Pancreas (tissue), 10 donors: ENCODE data around the gene ZBED2. TPM values are rescaled to one million over a fixed set of nuclear protein-coding genes. Genes with fewer than 3 reads are reported as not detected.
A peak's percentile ranks its signal among the peaks of the same experiment; 100 is the strongest.
"Not testable (repeated sequence)": the region's sequence is repeated elsewhere in the genome, so short reads cannot be mapped to it uniquely, and the experiment has no call there.

Source experiments
- ATAC-seq, 4 donors: fragments of 200-7000 bp; cut with Tn5 transposase; one replicate each; pipeline versions ENCODE4 v1.8.0 to v1.9.1; 2020; ENCODE audit warnings: mild to moderate bottlenecking in 4 of 4, moderate library complexity in 4 of 4
- DNase-seq, 6 donors: peaks; one replicate each; pipeline ENCODE4 v3.0.0-alpha.2; 2020
- FAIRE-seq: peaks from 2 replicates; lab custom pipeline; 2012; peaks lifted over from hg19 to GRCh38; lab: Jason Lieb, UNC
- H3K27ac ChIP-seq, 4 donors: fragments of 200-600 bp; sonication (generic); 1 replicate in 3 of 4; 2 replicates in 1 of 4; pipeline versions ENCODE4 v1.5.0 to v1.8.0; 2020
- H3K27me3 ChIP-seq, 4 donors: fragments of 200-600 bp; one replicate each; pipeline ENCODE4 v1.8.0; 2021
- H3K36me3 ChIP-seq, 3 donors: fragments of 200-600 bp; sonication (generic) in 1 of 3; one replicate each; pipeline versions ENCODE4 v1.5.0 to v1.8.0; 2020 to 2021
- H3K4me1 ChIP-seq, 3 donors: fragments of 200-600 bp; one replicate each; pipeline ENCODE4 v1.8.0; 2021
- H3K4me3 ChIP-seq, 4 donors: fragments of 200-600 bp; sonication (generic) in 2 of 4; one replicate each; pipeline versions ENCODE4 v1.5.0 to v1.8.0; 2020 to 2021
- H3K9me3 ChIP-seq, 4 donors: fragments of 200-600 bp; one replicate each; pipeline ENCODE4 v1.8.0; 2021
- CTCF ChIP-seq, 4 donors: fragments of 200-600 bp; sonication (generic) in 3 of 4; IDR thresholded peaks; one replicate each; pipeline versions ENCODE4 v1.5.0 to v1.8.0; 2021; ENCODE audit warnings: antibody characterized with exemption in 4 of 4
- WGBS, 2 donors: extraction: QIAGEN DNeasy Blood & Tissue Kit; methylation state at CpG; one replicate each; pipeline ENCODE4 v1.1.7; 2013; 5-methylcytosine and 5-hydroxymethylcytosine counted together
- intact Hi-C, 3 donors: fragments of 100-400 bp; cut with DNase I; formaldehyde crosslinking; loops; one replicate each; pipeline versions ENCODE4 v1.11.1 to v1.14.2; 2022
- polyA plus RNA-seq, 2 donors: library from polyadenylated mRNA; stranded (reverse); fragments of 200-250 nt; gene quantifications; one replicate each; pipeline ENCODE4 v1.2.3, GENCODE V29; 2013
- total RNA-seq, 6 donors: library from RNA; stranded (reverse); fragmentation: NEBNext Ultra II Directional in 4 of 6; extraction: Animal tissue kit (Norgen Biotek cat#: 25700) in 4 of 6; gene quantifications; one replicate each; pipeline versions ENCODE4 v1.2.1 to v1.2.4, GENCODE V29; 2021 to 2023
- donor health status: healthy with polysubstance abuse.
- donor health status: DM: no; HTN: no; CAD: no; lungs with moderate emphysema.
- donor health status: DM: no; HTN: no; CAD: no.
- donor health status: control.
- donor health status: control.
- donor health status: Bipolar disorder and iron deficiency.
- donor health status: DM: yes; HTN: yes; CAD: no.
- donor health status: DM: no; HTN: no; CAD: no.
- donor health status: DM: no; HTN: no; CAD: no.
- donor health status: DM: yes; HTN: yes; CAD: no.

The ZBED2 gene
- total RNA-seq (under 1 TPM in 1 of 6 donors, not detected in 5; 0.22 TPM), polyA plus RNA-seq (under 1 TPM in 1 of 2 donors, not detected in 1; 0.02 TPM)

GRCh38 chr3:111595232-111595631 lies at the start of gene ZBED2:
Gene ZBED2 (minus strand): TSS chr3:111595346. CDS start chr3:111594201, 1,145 bp downstream.
- DNase-seq, result no peak
- H3K4me3 ChIP-seq, result no peak within 1 kb of the TSS
- no peak for TF ChIP-seq CTCF (IDR thresholded peaks at IDR 0.05)
- ATAC-seq, result no peak
- no peaks in the 10 kb centered on the region for H3K9me3 ChIP-seq
- intact Hi-C loops, result no loop called here
- H3K36me3 ChIP-seq, result no peaks in the 10 kb centered on the region
- H3K27me3 ChIP-seq, result no peaks in the 10 kb centered on the region
- no peaks in the 10 kb centered on the region for H3K4me1 ChIP-seq
- no peak within 1 kb of the TSS for H3K27ac ChIP-seq
- 85 to 90% methylated on average over 2 of the region's 2 CpGs for WGBS, 2 donors
- no peak for FAIRE-seq

DNA sequence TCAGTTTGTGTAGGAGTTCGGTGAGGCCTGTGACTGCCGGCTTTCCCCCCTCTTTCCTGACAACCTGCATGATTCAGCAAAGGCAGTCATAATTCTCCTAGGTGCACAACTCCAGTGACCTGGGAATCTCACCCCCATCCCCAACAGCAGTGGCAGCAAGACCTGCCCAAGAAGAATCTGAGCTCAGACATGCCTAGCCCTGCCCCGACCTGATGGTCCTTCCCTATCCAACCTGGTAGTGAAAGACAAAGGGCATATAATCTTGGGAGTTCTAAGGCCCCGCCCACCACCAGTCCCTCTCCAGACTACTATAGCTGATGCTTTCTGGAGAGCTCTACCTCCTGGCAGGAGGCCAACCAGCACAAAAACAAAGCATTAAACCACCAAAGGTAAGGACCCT lies 44.2 kb upstream of the ZBED2 start:
- no peaks in the 10 kb centered on the region for H3K27me3 ChIP-seq
- no peaks in the 10 kb centered on the region for H3K9me3 ChIP-seq
- 87 to 92% methylated on average over 4 of the region's 4 CpGs for WGBS, 2 donors
- no peaks in the 10 kb centered on the region for H3K4me1 ChIP-seq
- H3K4me3 ChIP-seq, result no peak overlapping the region
- intact Hi-C loops, result no loop called here
- H3K27ac ChIP-seq, result no peak overlapping the region
- DNase-seq (no peak), ATAC-seq (no peak), FAIRE-seq (no peak)
- no peaks in the 10 kb centered on the region for H3K36me3 ChIP-seq
- TF ChIP-seq CTCF (IDR thresholded peaks at IDR 0.05), result no peak

- no peak for FAIRE-seq
- no peak for TF ChIP-seq CTCF (IDR thresholded peaks at IDR 0.05)
- 74 to 82% methylated on average over 4 of the region's 4 CpGs for WGBS, 2 donors
Measured at GRCh38 chr3:111636366-111636885, 41.3 kb upstream of the ZBED2 start.

GRCh38 chr3:111635403-111635802 lies 40.3 kb upstream of the ZBED2 start:
- H3K27me3 ChIP-seq, result no peaks in the 10 kb centered on the region
- TF ChIP-seq CTCF (IDR thresholded peaks at IDR 0.05), result no peak
- H3K27ac ChIP-seq, result no peak overlapping the region
- H3K4me1 ChIP-seq, result no peaks in the 10 kb centered on the region
- H3K4me3 ChIP-seq, result no peak overlapping the region
- H3K36me3 ChIP-seq, result no peaks in the 10 kb centered on the region
- intact Hi-C loops, result no loop called here
- FAIRE-seq (no peak), DNase-seq (no peak), ATAC-seq (peak in 2 of 4 donors; percentile 50 to 61)
- 50 to 54% methylated on average over 2 of the region's 2 CpGs for WGBS, 2 donors
- H3K9me3 ChIP-seq, result no peaks in the 10 kb centered on the region

More at GRCh38 chr3:111636366-111636885, 41.3 kb upstream of the ZBED2 start:
- DNase-seq (no peak), ATAC-seq (peak in 1 of 4 donors; percentile 34)
- Histone ChIP-seq H3K27ac (no peak overlapping the region), H3K36me3 (no peaks in the 10 kb centered on the region), H3K4me3 (no peak overlapping the region), H3K9me3 (no peaks in the 10 kb centered on the region), H3K27me3 (no peaks in the 10 kb centered on the region), H3K4me1 (no peaks in the 10 kb centered on the region)
- intact Hi-C loops, result no loop called here

- intact Hi-C loops, result not testable (repeated sequence)
Measured at GRCh38 chr3:111630638-111631037, 35.5 kb upstream of the ZBED2 start.

DNA sequence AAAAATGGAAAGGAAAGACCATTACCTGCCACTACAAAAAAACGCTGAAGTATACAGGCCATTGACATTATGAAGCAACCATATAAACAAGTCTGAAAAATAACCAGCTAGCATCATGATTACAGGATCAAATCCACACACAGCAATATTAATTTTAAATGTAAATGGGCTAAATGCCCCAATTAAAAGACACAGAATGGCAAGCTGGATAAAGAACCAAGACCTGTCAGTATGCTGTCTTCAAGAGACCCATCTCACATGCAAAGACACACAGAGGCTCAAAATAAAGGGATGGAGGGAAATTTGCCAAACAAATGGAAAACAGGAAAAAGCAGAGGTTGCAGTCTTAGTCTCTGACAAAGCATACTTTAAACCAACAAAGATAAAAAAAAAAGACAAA lies 33.9 kb upstream of the ZBED2 start:
- H3K4me1 ChIP-seq, H3K4me3 ChIP-seq, DNase-seq, ATAC-seq, intact Hi-C loops, H3K27ac ChIP-seq, H3K27me3 ChIP-seq, FAIRE-seq, H3K36me3 ChIP-seq, H3K9me3 ChIP-seq: not testable (repeated sequence)
- WGBS, 2 donors, result 89 to 96% methylated on average over 1 of the region's 1 CpG

More at GRCh38 chr3:111630638-111631037, 35.5 kb upstream of the ZBED2 start:
- not testable (repeated sequence) for H3K27ac ChIP-seq, H3K9me3 ChIP-seq, ATAC-seq, H3K4me1 ChIP-seq, H3K36me3 ChIP-seq, H3K4me3 ChIP-seq, FAIRE-seq, H3K27me3 ChIP-seq, DNase-seq
